GM21717 (cell line): ENCODE measurements around the gene FNDC11.
"Not testable (repeated sequence)": the region's sequence is repeated elsewhere in the genome, so short reads cannot be mapped to it uniquely, and the experiment has no call there.

ENCODE experiments used
- ATAC-seq: cut with Tn5 transposase; IDR thresholded peaks from one replicate; pipeline ENCODE4 v1.9.1; 2021; ENCODE audit warnings: mild to moderate bottlenecking, moderate library complexity; ENCODE audit not compliant: unreplicated experiment

The FNDC11 gene, protein sequence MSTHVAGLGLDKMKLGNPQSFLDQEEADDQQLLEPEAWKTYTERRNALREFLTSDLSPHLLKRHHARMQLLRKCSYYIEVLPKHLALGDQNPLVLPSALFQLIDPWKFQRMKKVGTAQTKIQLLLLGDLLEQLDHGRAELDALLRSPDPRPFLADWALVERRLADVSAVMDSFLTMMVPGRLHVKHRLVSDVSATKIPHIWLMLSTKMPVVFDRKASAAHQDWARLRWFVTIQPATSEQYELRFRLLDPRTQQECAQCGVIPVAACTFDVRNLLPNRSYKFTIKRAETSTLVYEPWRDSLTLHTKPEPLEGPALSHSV

DNA sequence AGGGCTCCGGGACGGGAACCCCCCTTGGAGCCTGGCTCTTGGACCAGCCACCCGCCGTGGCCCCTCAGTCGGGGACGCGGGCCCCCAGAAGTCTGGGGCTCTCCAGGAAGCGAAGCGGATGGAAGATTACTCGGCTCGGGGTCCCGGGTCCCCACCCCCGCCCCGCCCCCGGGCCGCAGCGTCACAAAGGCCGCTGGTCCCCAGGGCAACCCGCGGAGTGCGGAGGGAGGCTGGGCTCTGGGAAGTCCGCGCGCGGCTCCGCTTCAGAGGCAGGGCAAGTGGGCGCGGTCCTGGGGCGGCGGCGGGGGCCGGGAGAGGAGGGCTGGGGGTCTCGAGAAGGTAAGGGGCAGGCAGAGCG, at the start of gene FNDC11:
TSS of gene FNDC11 (plus strand) at position 227 of the 358 bp plus-strand sequence. CDS start 1,505 bp downstream, outside the sequence.
- peak; percentile 15 for ATAC-seq

DNA sequence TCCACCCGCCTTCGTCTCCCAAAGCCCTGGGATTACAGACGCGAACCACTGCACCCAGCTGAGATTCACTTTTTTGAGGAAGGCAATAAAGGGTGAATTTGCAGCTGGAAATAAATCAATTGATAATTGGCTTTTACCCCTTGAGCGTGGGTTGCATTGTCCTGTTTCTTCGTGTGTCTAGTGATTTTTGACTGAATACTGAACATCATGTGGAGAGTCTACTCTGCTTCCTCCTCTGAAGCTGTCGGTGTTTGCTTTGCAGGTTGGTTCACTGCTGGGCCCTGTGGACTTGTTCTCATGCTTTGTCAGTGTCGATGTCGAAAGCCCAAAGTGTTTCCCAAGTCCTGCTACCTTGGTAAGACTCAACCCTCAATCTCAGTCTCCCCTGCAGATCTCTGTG, 49.3 kb upstream of the FNDC11 start:
- ATAC-seq, result no peak

DNA sequence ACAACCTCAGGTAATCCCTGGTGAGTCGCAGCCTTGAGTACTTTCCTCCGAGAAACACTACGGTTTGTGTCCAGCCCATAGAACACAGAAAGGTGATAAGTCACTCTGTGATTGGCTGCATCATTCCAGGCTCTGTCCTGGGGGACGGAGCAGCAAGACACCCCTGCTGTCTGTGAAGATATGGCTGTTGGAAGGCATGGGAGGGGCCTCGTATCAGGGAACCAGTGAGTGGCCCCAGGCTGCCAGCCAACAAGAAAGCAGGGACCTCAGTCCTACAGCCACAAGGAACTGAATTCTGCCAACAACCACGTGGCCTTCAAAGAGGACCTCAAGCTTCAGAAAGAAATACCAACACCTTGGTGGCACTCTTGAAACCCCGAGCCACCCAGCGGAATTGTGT, 48.7 kb upstream of the FNDC11 start:
- ATAC-seq, result no peak

DNA sequence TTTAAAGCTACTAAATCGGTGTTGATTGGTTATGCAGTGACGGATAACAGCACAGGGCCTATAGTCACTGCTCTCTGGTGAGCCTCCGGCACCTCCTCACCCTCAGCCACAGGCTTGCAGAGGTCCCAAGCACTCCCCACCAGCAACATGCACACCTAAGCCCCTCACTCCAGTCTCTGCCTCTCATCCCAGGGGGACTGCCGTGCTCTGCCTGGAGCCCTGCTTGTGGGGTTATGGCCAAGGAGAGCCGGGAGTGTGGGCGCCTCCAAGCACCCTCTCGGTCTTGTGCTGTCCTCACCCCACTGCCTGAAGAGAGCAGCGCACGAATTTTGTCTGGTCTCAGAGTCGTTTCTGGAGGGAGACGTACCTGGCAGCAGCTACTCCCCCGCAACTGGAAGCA, 48.2 kb upstream of the FNDC11 start:
- ATAC-seq, result no peak

DNA sequence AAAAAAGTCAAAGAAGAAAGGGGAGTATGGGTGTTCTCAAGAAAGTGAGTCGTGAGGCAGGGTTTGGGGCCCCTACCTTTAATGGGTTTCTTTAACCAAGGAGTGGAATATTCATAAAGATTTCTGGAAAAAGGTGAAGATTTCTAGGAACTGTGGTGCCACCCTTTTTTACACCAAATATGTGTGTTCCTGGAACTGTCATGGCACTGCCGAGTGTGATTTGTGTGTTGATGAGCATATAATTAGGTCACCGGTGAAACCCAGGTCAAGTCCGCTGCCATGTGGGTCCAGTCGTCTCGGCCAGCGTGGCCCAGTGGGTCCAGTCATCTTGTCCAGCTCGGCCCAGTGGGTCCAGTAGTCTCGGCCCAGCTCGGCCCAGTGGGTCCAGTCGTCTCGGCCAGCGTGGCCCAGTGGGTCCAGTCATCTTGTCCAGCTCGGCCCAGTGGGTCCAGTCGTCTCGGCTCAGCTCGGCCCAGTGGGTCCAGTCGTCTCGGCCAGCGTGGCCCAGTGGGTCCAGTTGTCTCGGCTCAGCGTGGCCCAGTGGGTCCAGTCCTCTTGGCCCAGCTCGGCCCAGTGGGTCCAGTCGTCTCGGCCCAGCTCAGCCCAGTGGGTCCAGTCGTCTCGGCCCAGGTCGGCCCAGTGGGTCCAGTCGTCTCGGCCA, 46.7 kb upstream of the FNDC11 start:
- ATAC-seq, result no peak

DNA sequence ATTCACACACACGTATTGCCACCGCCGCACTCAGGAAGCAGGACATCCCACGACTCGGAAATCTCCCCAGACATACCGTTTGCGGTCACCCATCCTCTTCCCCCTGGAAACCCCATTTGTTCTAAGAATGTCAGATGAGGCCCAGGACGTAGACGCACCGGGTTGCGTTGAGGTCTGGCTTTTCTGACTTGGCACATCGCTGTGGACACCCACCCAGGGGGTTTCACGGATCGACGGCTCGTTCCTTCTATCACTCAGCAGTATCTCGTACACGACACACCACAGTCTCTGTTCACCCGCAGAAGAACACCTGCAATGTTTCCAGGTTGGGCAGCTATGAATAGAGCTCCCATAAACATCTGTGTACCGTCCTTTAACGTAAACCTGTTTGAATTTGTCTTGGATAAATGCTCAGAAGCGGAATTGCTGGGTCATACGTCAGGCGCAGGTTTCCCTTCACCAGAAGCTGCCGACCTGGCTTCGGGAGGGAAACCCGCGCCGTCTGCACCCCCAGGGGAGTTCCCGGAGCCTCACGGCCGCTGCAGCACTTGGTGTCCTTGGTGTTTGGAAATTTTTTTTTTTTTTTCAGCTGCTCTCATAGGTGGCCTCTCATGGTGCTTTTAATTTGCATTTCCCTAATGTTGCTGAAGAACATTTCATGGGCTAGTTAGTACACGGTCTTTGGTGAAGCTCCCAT, 45.7 kb upstream of the FNDC11 start:
- ATAC-seq, result no peak

DNA sequence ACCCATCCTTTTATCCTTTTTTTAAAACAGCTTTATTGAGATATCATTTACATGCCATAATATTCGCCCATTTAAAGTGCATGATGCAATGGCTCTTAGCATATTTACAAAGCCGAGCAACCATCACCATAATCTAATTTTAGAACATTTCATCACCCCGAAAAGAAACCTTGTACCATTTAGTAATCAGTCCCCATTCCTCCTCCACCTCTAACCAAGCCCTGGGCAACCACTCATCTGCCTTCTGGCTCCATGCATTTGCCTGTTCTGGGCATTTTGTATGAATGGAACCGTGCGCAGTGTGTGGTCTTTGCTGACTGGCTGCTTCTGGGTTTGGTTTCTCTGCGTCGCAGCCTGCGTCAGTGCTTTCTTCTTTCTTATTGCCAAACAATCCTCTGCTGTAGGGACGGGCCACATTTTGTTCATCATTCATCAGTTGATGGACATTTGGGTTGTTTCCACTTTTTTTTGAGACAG, 44.8 kb upstream of the FNDC11 start:
- ATAC-seq, result no peak

DNA sequence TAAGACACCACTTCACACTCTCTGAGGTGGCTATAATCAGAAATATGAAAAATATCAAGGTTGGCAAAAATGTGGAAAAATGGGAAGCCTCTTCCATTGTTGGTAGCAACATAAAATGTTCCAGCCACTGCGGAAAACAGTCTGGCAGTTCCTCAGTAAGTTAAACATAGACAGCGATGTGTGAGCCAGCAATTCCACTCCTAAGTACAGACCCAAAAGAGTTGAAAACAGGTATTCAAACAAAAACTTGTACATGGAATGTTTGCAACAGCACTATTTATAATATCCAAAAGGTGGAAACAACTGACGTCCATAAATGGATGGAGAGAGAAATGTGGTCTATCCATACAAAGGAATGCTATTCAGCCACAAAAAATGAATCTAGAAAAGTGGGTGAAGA, 40.8 kb upstream of the FNDC11 start:
- no peak for ATAC-seq

DNA sequence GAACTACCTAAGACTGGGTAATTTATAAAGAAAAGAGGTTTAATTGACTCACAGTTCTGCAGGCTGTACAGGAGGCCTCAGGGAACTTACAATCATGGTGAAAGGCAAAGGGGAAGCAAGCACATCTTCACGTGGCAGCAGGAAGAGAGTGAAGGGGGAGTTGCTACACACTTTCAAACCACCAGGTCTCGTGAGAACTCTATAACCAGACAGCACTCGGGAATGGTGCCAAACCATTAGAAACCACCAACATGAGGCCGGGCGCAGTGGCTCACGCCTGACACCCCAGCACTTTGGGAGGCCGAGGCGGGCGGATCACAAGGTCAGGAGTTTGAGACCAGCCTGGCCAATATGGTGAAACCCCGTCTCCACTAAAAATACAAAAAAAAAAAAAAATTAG, 39.4 kb upstream of the FNDC11 start:
- ATAC-seq, result not testable (repeated sequence)

DNA sequence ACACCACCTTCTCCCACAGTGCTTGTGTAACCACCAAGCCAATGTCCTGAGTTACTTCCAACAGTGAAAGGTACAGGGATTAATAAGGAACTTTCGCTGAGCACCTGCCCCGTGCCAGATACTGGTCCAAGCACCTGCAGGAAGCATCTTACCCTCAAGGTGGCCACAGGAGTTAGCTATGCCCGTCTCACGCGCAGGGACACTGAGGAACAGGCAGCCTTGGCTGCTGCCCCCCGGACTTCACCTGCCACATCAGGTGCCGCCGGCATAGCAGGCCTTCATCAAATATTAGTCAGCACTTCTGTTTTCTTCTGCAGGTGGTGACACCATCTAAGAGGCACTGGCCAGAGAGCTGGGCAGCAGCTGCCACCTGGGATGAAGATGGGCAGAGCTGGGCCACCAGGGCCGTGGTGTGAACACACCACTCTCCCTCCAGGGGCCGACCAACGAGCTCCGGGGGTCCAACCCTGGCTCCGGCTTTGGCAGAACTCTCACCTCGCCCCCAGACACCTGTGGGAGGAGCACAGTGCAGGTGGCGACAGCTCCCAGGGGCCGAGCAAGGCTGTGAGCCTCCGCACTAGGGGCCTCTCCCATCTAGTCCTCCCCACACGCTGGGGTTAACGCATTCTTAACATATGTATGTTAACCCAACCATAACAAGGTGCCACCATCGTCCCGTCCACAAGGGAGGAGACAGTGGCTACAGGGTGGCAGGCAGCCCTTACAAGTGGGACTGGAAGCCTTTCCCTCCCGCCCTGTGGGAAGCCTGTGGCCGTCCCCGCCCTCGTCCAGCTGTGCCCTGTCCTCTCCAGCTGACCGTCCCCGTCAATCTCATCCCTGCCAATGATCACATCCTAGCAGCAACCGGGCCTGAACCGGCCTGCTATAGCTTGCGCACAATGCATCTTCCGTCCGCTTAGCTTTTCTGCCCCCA, 36.3 kb upstream of the FNDC11 start:
- no peak for ATAC-seq

DNA sequence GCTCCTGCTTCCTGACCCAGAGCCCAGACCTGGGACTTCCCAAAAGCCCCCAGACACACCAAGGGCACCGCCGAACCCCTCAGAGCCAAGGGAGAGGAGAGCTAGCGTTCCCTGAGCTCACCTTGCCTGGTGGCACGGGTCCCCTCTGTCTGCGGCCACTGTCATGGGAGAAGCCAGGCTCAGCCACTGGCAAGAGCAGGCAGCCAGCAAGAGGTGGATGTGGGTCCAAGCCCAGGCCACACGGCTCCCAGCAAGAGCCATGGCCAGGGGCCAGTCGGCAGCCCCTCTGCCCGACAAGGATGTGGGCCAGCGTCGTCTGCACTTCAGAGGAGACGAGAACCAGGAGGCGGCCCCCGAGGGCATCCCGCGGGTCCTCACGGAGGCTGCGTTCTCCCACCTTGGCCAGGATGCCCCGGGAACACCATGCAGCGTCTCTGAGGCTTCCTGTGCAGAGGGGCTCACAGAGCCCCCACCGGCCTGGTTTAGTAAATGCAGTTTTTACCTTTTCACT, 35.6 kb upstream of the FNDC11 start:
- ATAC-seq, result no peak

DNA sequence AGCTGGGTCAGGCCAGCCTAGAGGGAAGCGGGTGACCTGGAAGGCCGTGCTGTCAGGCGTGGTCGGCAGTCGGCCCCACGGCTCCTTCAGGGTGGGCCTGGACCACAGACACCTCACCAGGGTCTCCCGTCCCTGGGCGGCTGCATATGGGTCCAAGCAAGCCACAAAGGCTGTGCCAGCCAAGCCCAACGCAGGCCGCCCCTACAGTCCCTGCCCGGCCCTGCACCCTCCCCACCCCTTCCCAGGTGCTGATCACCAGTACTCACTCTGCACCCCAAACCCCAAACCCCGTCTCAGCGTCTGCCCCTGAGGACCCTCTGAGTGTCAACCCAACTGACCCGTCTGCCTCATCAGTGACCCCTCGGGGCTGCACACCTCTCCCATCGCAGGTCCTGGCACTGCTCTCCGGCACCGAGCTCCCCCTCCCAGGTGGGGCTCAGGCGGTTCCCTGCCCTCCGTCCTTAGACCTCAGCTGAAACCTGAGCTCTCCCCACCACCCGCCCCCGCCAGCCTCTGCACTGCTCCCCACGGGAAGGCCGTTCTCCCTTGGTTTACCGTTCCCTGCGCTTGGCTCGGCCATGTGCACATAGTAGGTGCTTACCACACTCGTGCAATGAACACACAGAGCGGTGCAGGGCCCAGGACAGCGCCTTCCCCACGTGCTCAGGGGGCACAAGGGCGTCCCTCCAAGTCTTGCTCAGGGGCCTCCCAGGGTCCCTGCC, 34.9 kb upstream of the FNDC11 start:
- no peak for ATAC-seq

DNA sequence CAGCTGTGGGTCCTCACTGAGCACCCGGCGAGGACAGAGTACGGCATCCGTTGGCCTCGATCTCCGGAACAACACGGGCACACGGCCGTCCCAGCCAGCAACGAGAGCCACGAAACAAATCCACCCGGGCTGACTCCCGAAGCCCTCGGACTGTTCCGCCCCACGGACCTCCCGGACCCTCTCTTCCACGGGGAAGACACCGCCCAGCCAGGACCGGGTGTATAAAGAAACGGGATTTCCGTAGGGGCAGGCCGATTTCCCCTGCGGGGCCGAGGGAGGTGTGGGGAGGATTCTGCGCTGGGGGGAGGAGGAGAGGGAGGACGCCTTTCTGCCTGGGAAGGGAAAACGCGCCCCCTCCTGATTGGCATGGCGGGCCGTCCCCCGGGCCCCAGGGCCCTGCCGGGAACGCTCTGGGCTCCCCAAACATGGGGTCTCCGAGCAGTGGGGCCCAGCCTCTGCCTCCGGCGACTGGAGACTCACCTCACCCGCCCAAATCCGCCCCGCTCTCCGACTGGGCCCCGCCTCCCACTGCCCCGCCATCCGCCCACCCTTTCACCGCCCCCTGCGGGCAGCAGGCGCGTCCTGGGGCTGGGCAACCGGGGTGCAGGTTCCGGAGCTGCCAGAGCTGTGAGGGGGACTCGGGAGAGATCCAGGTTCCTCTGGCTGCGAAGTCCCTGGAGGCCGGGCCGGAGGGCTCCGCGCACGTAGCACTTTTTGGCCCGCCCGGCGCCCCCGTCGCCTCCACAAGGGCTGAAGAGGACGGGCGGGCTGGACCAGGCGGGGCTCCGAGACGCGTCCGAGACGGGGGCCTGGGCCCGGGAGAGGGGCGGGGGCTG, 34.1 kb upstream of the FNDC11 start:
- ATAC-seq, result peak; percentile 36

DNA sequence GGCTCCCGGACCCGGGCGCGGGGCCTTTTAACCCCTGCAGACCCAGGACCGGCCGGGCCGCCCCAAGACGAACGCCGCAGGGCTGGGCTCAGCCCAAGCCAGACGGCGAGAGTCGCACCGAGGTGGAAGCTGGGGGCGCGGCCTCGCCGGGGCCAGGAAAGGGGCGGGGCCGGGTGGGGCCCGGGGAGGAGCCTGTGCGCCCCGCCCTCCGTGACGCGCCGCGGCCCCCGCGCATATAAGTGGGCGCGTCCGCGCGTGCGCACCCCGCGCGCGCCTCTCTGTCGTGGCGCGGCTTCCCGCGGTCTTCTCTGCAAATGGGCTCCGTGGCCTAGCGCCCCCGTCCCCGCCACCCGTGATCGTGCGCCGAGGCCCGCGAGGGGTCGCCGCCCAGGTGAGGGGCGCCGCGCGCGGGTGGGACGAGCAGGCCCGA, 33.4 kb upstream of the FNDC11 start, which contains the start of gene PPDPF:
TSS of gene PPDPF (plus strand) at position 262 of the 430 bp plus-strand sequence. CDS start 544 bp downstream, outside the sequence.
- ATAC-seq, result peak; percentile 41

DNA sequence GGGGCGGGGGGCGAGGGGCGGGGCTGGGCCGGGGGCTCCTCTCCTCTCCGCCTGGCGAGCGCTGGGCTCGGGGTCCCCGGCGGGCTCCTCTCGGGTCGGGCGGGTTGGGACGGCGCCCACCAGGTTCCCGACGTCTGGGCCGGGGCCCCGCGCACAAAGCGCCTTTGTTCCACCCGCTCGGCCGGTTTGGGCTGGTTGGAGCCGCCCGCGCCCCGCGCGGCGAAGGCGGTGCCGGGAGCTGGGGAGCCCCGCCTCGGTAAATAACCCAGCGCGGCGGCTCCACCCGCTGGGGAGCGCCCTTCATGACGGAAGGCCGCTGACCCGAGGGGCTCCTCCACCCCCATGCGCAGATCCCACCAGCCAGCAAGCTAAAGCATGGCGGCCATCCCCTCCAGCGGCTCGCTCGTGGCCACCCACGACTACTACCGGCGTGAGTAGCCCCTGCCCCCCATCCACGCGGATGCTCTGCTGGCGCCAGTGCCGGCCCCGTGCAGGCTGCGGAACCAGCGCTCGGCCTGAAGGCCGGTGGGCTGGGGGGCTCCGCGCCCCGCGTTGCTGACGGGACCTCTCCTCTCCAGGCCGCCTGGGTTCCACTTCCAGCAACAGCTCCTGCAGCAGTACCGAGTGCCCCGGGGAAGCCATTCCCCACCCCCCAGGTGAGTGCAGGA, 32.9 kb upstream of the FNDC11 start:
- peak; percentile 29 for ATAC-seq

DNA sequence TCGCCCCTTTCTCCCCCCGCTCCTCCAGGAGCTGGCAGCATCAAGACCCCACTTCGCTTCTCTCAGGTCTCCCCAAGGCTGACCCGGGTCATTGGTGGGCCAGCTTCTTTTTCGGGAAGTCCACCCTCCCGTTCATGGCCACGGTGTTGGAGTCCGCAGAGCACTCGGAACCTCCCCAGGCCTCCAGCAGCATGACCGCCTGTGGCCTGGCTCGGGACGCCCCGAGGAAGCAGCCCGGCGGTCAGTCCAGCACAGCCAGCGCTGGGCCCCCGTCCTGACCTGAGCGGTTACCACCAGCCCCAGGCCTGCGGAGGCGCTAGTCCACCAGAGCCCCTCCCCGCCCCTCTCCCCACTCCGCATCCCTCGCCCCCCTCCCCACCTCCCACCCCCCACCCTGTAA, 32.4 kb upstream of the FNDC11 start:
- no peak for ATAC-seq

DNA sequence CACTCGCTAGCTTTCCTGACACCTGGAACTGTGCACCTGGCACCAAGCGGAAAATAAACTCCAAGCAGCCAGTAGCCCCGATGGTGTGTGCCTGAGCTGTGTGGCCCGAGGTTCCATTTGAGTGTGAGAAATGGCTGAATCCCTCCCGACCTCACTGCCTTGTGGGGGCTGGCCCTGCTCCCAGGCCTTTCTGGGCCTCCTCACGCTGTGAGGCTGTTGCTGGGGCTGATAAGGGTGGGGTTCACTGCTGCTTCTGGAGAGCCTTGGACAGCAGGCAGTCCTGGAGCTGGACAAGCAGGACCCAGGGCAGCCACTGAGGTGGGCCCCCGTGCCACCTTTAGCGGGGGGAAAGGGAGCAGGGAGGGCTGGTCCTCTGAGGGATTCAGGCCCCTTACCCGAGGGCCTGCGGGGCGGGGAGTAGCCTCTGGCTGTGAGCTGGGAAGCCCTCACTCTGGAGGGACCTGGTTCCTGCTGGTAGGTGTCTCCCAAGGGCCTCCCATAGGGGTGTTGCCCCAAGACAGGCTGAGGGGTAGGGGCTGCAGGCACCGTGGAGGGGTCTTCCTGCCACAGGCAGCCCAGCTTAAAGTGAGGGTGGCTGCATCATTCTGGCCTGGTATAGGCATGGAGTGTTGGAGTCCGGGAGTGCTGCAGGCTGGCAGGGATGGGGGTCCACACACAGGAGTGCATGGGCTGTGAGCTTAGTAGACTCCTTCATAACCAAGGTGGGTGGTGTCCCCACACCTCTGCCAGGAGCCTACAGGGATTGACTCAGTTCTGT, 31.7 kb upstream of the FNDC11 start:
- ATAC-seq, result no peak
